Measurements from ENCODE around the gene TRAPPC12.

Gene TRAPPC12

DNA sequence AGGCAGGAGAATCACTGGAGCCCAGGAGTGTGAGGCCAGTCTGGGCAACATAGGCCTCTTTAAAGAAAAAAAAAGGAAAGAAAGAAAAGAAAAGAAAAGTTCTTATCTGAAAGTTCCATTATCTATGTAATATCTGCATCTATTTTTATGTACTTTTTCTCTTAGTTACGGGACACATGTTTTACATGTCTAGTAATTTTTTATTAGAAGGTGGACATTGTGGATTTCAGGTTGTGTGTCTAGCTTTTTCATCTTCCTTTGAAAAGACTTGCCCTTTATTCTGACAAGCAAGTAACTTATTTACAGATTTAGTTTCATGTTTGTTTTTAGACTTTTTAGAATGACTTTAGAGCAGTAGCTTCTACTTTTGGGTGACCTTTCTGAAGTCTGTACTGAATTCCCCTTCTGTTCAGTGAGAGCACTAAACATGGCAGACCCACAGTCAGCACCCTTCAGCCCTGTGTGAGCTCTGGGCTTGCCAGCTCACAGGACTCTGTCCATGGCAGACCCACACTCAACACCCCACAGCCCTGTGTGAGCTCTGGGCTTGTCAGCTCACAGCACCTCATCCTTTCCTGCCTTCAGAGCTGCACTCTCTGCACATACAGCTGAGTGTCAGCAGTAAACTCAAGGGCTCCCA is 17.5 kb downstream of the TRAPPC12 start:
- DNase-seq (ENCODE audit: low read depth, low spot score) = no peak
- TF ChIP-seq, protein P1, sequence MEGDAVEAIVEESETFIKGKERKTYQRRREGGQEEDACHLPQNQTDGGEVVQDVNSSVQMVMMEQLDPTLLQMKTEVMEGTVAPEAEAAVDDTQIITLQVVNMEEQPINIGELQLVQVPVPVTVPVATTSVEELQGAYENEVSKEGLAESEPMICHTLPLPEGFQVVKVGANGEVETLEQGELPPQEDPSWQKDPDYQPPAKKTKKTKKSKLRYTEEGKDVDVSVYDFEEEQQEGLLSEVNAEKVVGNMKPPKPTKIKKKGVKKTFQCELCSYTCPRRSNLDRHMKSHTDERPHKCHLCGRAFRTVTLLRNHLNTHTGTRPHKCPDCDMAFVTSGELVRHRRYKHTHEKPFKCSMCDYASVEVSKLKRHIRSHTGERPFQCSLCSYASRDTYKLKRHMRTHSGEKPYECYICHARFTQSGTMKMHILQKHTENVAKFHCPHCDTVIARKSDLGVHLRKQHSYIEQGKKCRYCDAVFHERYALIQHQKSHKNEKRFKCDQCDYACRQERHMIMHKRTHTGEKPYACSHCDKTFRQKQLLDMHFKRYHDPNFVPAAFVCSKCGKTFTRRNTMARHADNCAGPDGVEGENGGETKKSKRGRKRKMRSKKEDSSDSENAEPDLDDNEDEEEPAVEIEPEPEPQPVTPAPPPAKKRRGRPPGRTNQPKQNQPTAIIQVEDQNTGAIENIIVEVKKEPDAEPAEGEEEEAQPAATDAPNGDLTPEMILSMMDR (IDR thresholded peaks at IDR 0.05; ENCODE audit: low read depth, low read length) = no peak
- in situ Hi-C loops (cut with HindIII; ENCODE audit: low sequenced_read_pairs) = no loop called here
- H3K4me3 ChIP-seq (ENCODE audit: low read depth, low read length) = no peak overlapping the region

DNA sequence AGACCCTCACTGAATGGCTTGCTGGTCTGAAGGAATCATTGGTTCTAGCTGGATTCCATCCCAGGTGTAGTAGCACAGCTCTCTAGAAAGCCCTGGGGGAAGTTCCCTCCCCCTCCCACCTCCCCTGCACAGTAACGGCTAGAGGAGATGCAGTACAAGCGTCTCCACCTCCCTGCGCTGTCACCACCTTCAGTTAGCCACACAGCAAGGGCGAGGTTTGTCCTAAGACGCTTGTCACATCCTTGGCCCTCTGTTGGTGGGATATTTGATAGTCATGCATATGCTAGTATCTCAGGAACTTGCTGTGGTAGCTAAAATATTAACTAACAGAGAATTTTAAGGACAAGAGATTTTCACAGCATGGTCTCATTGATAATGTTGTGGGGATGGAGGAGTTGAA is 19.4 kb downstream of the TRAPPC12 start:
- in situ Hi-C loops (cut with HindIII; ENCODE audit: low sequenced_read_pairs) = no loop called here
- TF ChIP-seq, protein P1 (IDR thresholded peaks at IDR 0.05; ENCODE audit: low read depth, low read length) = no peak
- no peak for DNase-seq (ENCODE audit: low read depth, low spot score)
- no peak overlapping the region for H3K4me3 ChIP-seq (ENCODE audit: low read depth, low read length)

DNA sequence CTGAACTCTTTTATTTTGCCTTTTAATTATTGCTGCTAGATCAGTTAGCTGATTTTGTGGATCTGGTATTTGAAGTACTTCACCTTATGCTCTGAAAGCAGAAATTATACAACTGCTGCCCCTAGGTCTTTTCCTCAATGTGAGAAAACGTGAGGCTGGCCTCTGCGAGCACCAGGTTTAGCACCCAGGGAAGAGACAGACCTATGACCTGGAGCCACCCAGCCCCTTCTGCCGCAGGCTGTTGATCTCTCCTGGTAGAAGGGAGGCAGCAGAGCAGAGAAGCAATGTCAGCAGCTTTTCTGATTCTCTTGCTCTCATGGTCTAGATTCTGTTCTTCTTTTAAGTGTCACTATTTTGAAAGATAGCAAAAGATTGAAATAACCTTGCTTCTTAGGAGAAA is 19.9 kb downstream of the TRAPPC12 start:
- no peak for DNase-seq (ENCODE audit: low read depth, low spot score)
- no peak overlapping the region for H3K4me3 ChIP-seq (ENCODE audit: low read depth, low read length)
- in situ Hi-C loops (cut with HindIII; ENCODE audit: low sequenced_read_pairs) = no loop called here
- TF ChIP-seq, protein P1 (IDR thresholded peaks at IDR 0.05; ENCODE audit: low read depth, low read length) = no peak

DNA sequence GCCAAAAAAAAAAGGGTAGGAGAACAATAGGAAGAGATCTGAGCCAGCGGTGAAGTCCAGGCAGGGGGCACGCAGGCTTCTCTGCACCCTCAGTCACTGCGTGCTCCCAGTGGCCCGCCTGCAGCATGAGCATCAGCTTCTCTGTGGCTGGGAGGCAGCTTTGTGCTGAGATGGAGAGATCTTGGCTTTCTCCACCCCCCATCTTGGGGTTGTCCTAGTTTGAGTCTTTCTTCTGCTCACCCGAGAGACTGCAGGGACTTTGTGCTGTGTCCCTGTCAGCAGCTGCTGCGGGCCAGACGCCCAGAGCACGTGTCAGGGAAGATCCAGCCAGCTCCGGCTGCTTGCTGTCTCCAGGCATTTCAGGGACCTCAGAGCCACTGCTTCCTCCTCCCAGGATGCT is 20.3 kb downstream of the TRAPPC12 start:
- in situ Hi-C loops (cut with HindIII; ENCODE audit: low sequenced_read_pairs) = no loop called here
- TF ChIP-seq, protein P1 (IDR thresholded peaks at IDR 0.05; ENCODE audit: low read depth, low read length) = no peak
- no peak overlapping the region for H3K4me3 ChIP-seq (ENCODE audit: low read depth, low read length)
- no peak for DNase-seq (ENCODE audit: low read depth, low spot score)

DNA sequence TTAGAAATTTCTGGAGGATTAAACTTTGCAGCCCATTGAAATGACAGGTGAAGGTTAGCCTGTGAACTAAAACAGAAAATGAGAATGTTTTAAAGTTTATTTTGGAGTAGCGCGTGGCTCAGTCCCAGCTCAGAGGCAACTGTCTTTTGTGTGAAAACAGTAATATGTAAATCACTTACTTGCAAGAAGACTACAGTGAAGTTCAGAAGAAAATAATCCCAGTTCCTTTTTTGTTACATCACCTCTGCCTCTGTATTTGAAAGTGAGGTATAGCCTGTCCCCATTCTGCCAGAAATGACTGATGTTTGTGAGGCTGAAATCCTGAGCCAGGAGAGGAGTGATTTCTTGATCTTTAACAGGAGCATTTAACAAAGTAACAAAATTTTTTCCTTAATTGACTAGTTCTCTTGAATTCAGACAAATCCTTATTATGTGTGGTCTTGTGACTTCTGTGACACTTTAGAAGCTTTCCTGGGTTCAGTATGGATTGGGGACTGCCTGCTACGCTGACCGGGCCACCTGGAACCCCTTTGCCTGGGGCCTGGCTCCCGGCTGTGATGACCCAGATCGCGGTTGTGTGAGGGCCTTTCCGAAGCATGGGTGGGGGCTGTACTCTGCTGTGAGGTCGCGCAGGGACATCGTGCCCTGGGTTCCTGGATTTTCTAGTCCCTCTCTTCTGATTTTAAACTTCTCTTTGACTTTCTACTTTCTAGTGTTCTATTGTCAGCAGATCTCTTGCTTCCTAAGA is 24.3 kb downstream of the TRAPPC12 start:
- TF ChIP-seq, protein P1 (IDR thresholded peaks at IDR 0.05; ENCODE audit: low read depth, low read length) = no peak
- in situ Hi-C loops (cut with HindIII; ENCODE audit: low sequenced_read_pairs) = no loop called here
- DNase-seq (ENCODE audit: low read depth, low spot score) = no peak

DNA sequence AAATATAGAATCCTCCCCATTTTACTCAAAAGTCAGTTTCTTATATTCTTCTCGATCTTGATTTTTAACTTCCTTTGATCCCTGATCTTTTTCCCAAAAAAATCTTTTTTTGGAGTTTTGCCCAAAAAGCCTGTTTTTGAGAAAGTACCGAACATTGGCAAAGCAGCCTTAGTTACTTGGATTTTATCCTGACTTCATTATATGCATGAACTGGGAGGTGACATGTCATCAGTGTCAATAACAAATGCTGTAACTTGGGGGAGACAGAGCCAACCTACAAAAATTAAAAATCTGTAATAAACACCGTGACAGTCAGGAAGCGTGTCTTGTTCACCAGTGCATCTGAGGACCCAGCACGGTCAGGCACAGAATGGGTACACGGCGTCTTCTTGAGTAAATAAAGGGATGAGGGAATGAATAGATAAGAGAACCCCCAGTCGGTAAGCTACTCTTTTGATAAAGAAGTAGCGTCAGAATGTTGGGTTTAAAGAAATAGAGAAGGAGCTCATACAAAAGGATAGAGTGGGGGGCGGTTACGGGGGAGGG is 24.9 kb downstream of the TRAPPC12 start:
- no peak overlapping the region for H3K4me3 ChIP-seq (ENCODE audit: low read depth, low read length)
- DNase-seq (ENCODE audit: low read depth, low spot score) = no peak
- in situ Hi-C loops (cut with HindIII; ENCODE audit: low sequenced_read_pairs) = no loop called here
- TF ChIP-seq, protein P1 (IDR thresholded peaks at IDR 0.05; ENCODE audit: low read depth, low read length) = no peak

More for the DNA sequence above, 24.3 kb downstream of the TRAPPC12 start:
- H3K4me3 ChIP-seq (ENCODE audit: low read depth, low read length) = no peak overlapping the region

Data from astrocyte of the spinal cord (primary cell).